HepG2 (cell line): Measurements from ENCODE around the gene NEURL1. TPM values are rescaled to one million over a fixed set of nuclear protein-coding genes. Genes with fewer than 3 reads are reported as not detected.

Source experiments
- ATAC-seq: fragments of 200-7000 bp; cut with Tn5 transposase; 3 replicates; pipeline ENCODE4 v1.9.1; 2020; ENCODE audit warnings: mild to moderate bottlenecking, moderate library complexity
- BruUV-seq: library from RNA; stranded (reverse); fragments of 400-500 nt; replicated peaks from 2 replicates; lab custom pipeline; 2021; lab: Mats Ljungman, UMichigan
- CTCF ChIA-PET: fragments of 300-600 bp; formaldehyde crosslinking; extraction: SDS; loops from one replicate; lab custom pipeline; 2021; ENCODE audit warnings: low total read pairs, inconsistent platforms, low intra/inter-chr PET ratio; lab: Yijun Ruan, JAX
- POLR2A ChIA-PET: fragments of 350-600 bp; sonication (Branson Sonifier 250); formaldehyde crosslinking; loops from one replicate; lab custom pipeline; 2020; ENCODE audit warnings: antibody characterized with exemption, inconsistent platforms; lab: Yijun Ruan, JAX
- DNase-seq: peaks from one replicate; pipeline ENCODE4 v3.0.0-alpha.2; 2015; ENCODE audit warnings: low spot score
- FAIRE-seq: peaks from 3 replicates; lab custom pipeline; 2011; peaks lifted over from hg19 to GRCh38; lab: Jason Lieb, UNC
- H2AFZ ChIP-seq: one replicate; pipeline ENCODE4 v1.6.1; 2011; ENCODE audit warnings: low read length, inconsistent platforms
- H3K27ac ChIP-seq: fragments of 300-600 bp; 3 replicates; pipeline ENCODE4 v1.8.0; 2011; ENCODE audit warnings: mixed run types, mild to moderate bottlenecking, mixed read lengths, low read length, inconsistent platforms; ENCODE audit not compliant: insufficient read depth; ENCODE audit errors: extremely low read length
- H3K27me3 ChIP-seq, 2 experiments: fragments of 200-600 bp in 1 of 2; 2 replicates in 1 of 2; 3 replicates in 1 of 2; pipeline versions ENCODE4 v1.6.0 to v1.8.0; 2011; ENCODE audit warnings: low read length in 2 of 2, mild to moderate bottlenecking in 2 of 2, moderate library complexity in 2 of 2, inconsistent platforms in 1 of 2; ENCODE audit not compliant: insufficient read depth in 2 of 2, control insufficient read depth in 1 of 2
- H3K36me3 ChIP-seq, 2 experiments: fragments of 200-600 bp in 1 of 2; replicated peaks in 1 of 2; 2 replicates in 1 of 2; 3 replicates in 1 of 2; pipeline versions ENCODE4 v1.5.1 to v1.8.0; 2011; ENCODE audit warnings: low read length in 2 of 2, inconsistent platforms in 1 of 2; ENCODE audit not compliant: insufficient read depth in 2 of 2, control insufficient read depth in 1 of 2
- H3K4me1 ChIP-seq: 2 replicates; pipeline ENCODE4 v1.5.1; 2012; ENCODE audit warnings: low read length, inconsistent platforms; ENCODE audit not compliant: insufficient read depth
- H3K4me2 ChIP-seq: 2 replicates; pipeline ENCODE4 v1.6.0; 2011; ENCODE audit warnings: low read depth, low read length, inconsistent platforms
- H3K4me3 ChIP-seq, 3 experiments: fragments of 200-600 bp in 1 of 3; sonication (generic), shearing (Covaris generic) in 1 of 3; replicated peaks in 1 of 3; 2 replicates each; pipeline ENCODE4 v1.5.1; 2011 to 2016; ENCODE audit warnings: low read length in 3 of 3, inconsistent platforms in 2 of 3, low read depth in 2 of 3, mild to moderate bottlenecking in 2 of 3, control low read depth in 1 of 3, mixed read lengths in 1 of 3; ENCODE audit not compliant: insufficient read depth in 1 of 3
- H3K79me2 ChIP-seq: one replicate; pipeline ENCODE4 v1.6.1; 2011; ENCODE audit warnings: low read length, inconsistent platforms; ENCODE audit not compliant: insufficient read depth
- H3K9ac ChIP-seq: 2 replicates; pipeline ENCODE4 v1.6.0; 2011; ENCODE audit warnings: mild to moderate bottlenecking, low read depth, low read length, inconsistent platforms; ENCODE audit not compliant: insufficient read depth
- H3K9me3 ChIP-seq: 2 replicates; pipeline ENCODE4 v1.5.1; 2012; ENCODE audit warnings: mild to moderate bottlenecking, low read length
- H4K20me1 ChIP-seq: 2 replicates; pipeline ENCODE4 v1.6.0; 2011; ENCODE audit warnings: inconsistent platforms, mild to moderate bottlenecking, low read length, moderate library complexity; ENCODE audit not compliant: insufficient read depth
- ELF1 ChIP-seq: sonication (generic); formaldehyde crosslinking; IDR thresholded peaks from 2 replicates; pipeline ENCODE4 v1.4.0; 2020; ENCODE audit warnings: missing genetic modification reagents
- FOSL2 ChIP-seq: sonication (generic); formaldehyde crosslinking; IDR thresholded peaks from 2 replicates; pipeline ENCODE4 v1.4.0; 2020; ENCODE audit warnings: missing genetic modification reagents
- PRPF4 ChIP-seq: fragments of 200-400 bp; formaldehyde crosslinking; IDR thresholded peaks from 2 replicates; pipeline ENCODE4 v1.6.1; 2016; ENCODE audit warnings: low read length, low read depth; ENCODE audit not compliant: poor library complexity, severe bottlenecking
- SNAI1 ChIP-seq: sonication (generic); formaldehyde crosslinking; IDR thresholded peaks from 2 replicates; pipeline ENCODE4 v1.5.0; 2020; ENCODE audit warnings: mild to moderate bottlenecking, missing genetic modification reagents, borderline replicate concordance
- ZKSCAN8 ChIP-seq: IDR thresholded peaks from 2 replicates; pipeline ENCODE4 v1.6.1; 2016; ENCODE audit warnings: borderline replicate concordance, missing genetic modification reagents, missing compliant biosample characterization
- WGBS: methylation state at CpG from one replicate; pipeline ENCODE4 v1.1.6; 2017; ENCODE audit warnings: low lambda C conversion rate; 5-methylcytosine and 5-hydroxymethylcytosine counted together
- in situ Hi-C: cut with HindIII; loops from 2 replicates; pipeline ENCODE4 v1.10.0; 2017; ENCODE audit warnings: low pct_unique_long_range_greater_than_20kb; ENCODE audit not compliant: extremely low pct_ligation_motif_present
- intact Hi-C: fragments of 100-400 bp; cut with micrococcal nuclease; formaldehyde crosslinking; loops from one replicate; pipeline ENCODE4 v1.10.0; 2022; ENCODE audit not compliant: unreplicated experiment
- polyA plus RNA-seq, 8 experiments: library from polyadenylated mRNA; depleted of rRNA in 3 of 8; stranded (reverse) in 7 of 8; unstranded in 1 of 8; fragments of >200 nt; fragmentation: Illumina TruSeq in 4 of 8; extraction: Trizol in 4 of 8; gene quantifications; 2 replicates each; pipeline versions ENCODE4 v1.2.1 to v1.2.3, GENCODE V29; 2011 to 2016; ENCODE audit warnings: low read depth in 4 of 8, missing spikeins in 1 of 8, mixed read lengths in 1 of 8; ENCODE audit not compliant: insufficient read depth in 1 of 8
- total RNA-seq, 5 experiments: library from RNA; depleted of rRNA; stranded (reverse); fragments of >200 nt; fragmentation: Illumina TruSeq; extraction: Trizol; gene quantifications; 2 replicates each; pipeline ENCODE4 v1.2.3, GENCODE V29; 2016; ENCODE audit warnings: low read depth in 1 of 5
- TF ChIP-seq, protein P1 (sequence below): sonication (generic); formaldehyde crosslinking; IDR thresholded peaks from 2 replicates; pipeline ENCODE4 v1.4.0; 2020; ENCODE audit warnings: missing genetic modification reagents

Gene NEURL1
- total and polyA plus RNA-seq, 2 of the 13 experiments (the other 11 are each of a cell fraction or from before 2014, with no cell fraction given), result not detected

DNA sequence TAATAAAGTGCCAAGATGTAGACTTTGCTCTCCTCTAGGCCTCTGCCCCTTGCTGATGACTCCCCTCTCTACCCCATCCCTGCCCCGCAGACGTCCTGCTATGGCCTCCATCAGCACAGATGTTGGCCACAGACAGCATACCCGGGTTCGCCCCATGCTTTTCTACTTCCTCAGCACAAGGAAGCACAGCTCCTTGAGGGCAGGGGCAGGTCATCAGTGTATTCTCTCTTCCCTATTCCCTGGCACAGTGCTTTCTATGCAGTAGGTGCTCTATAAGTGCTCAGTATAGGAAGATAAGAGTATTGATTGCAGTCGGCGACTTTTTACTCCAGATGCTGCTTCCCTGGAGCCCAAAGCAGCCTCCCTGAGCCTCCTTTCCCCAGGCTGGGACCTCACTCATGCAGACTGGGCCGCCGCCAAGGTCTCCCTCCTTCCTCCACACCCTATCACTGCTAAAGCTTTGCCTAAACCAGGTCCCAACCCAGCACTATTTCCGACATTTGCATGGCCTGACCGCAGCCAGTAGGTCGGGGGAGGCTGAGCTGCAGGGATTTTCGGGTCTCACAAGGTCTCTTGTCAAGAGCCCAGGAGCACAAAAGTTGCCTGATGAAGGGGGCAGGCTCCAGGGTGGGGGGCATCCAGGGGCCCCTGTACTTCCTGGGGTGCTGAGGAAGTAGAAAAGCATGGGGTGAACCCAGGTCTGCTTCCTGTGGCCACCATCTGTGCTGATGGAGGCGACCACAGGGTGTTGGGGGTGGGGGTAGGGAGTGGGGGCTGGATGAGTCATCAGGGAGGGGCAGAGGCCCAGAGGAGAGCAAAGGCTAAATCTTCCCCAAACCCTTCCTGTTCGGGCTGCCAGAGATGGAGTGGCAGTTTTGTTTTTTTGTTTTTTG lies 22.5 kb upstream of the NEURL1 start:
- no peak for DNase-seq
- 25% methylated on average over 11 of the region's 14 CpGs for WGBS
- Histone ChIP-seq H4K20me1 (no peaks in the 10 kb centered on the region), H3K4me1 (peaks cover 18% of the 10 kb centered on the region), H3K27me3 (peaks cover 3 to 34% of the 10 kb centered on the region in 2 experiments; a peak in 3 of 5 replicates), H3K4me3 (no peak overlapping the region; a peak in 1 of 6 replicates), H3K9me3 (no peaks in the 10 kb centered on the region), H3K27ac (no peak overlapping the region), H3K4me2 (no peak overlapping the region; the same call in 1 of the 2 replicates), H3K79me2 (no peaks in the 10 kb centered on the region), H2AFZ (no peak overlapping the region), H3K9ac (no peak overlapping the region), H3K36me3 (no peaks in the 10 kb centered on the region)
- no peak for FAIRE-seq
- ATAC-seq, result peak; percentile 55
- BruUV-seq, result no TSS peak
- in situ Hi-C loops (no loop called here), intact Hi-C loops (no loop called here)
- TF ChIP-seq, protein P1, sequence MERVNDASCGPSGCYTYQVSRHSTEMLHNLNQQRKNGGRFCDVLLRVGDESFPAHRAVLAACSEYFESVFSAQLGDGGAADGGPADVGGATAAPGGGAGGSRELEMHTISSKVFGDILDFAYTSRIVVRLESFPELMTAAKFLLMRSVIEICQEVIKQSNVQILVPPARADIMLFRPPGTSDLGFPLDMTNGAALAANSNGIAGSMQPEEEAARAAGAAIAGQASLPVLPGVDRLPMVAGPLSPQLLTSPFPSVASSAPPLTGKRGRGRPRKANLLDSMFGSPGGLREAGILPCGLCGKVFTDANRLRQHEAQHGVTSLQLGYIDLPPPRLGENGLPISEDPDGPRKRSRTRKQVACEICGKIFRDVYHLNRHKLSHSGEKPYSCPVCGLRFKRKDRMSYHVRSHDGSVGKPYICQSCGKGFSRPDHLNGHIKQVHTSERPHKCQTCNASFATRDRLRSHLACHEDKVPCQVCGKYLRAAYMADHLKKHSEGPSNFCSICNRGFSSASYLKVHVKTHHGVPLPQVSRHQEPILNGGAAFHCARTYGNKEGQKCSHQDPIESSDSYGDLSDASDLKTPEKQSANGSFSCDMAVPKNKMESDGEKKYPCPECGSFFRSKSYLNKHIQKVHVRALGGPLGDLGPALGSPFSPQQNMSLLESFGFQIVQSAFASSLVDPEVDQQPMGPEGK (CRISPR knock-in tag), result peak; percentile 33; the same call in 1 of the 2 replicates
- TF ChIP-seq ELF1 (CRISPR knock-in tag) (no peak), SNAI1 (CRISPR knock-in tag) (no peak), ZKSCAN8 (CRISPR knock-in tag) (0 out of 2 replicates have a peak, but pooled peaks have one; percentile 28), FOSL2 (peak; percentile 79), PRPF4 (no peak)
- CTCF ChIA-PET, result no interaction called here
- POLR2A ChIA-PET, result no interaction called here
